H1 (cell line): Measurements from ENCODE around the gene CHRD. TPM values are rescaled to one million over a fixed set of nuclear protein-coding genes. Genes with fewer than 3 reads are reported as not detected.
A peak's percentile ranks its signal among the peaks of the same experiment; 100 is the strongest.

ENCODE experiments used
- CTCF ChIA-PET: fragments of 300-600 bp; sonication (Branson Sonifier 250); formaldehyde crosslinking; loops from one replicate; lab custom pipeline; 2021; ENCODE audit not compliant: partially characterized antibody; lab: Charles Lee
- POLR2A ChIA-PET: fragments of 300-600 bp; sonication (Branson Sonifier 250); formaldehyde crosslinking; loops from one replicate; lab custom pipeline; 2021; ENCODE audit warnings: inconsistent platforms; ENCODE audit not compliant: partially characterized antibody; lab: Charles Lee
- DNase-seq, 2 experiments: peaks; one replicate each; pipeline versions ENCODE4 v3.0.0 to v3.0.0-alpha.2; 2010 to 2022; ENCODE audit warnings: low spot score in 2 of 2, low read depth in 1 of 2, mixed read lengths in 1 of 2
- FAIRE-seq: peaks from 2 replicates; lab custom pipeline; 2011; peaks lifted over from hg19 to GRCh38; lab: Jason Lieb, UNC
- H2AFZ ChIP-seq: 2 replicates; pipeline ENCODE4 v1.8.1; 2012; ENCODE audit warnings: low read length, inconsistent platforms
- H2AK5ac ChIP-seq: 2 replicates; pipeline ENCODE4 v1.6.1; 2013; ENCODE audit warnings: low read depth, low read length
- H2BK120ac ChIP-seq: replicated peaks from 2 replicates; pipeline ENCODE3; 2013; ENCODE audit warnings: low read depth, low read length, inconsistent platforms
- H2BK12ac ChIP-seq: 2 replicates; pipeline ENCODE4 v1.6.1; 2013; ENCODE audit warnings: low read depth, low read length
- H2BK15ac ChIP-seq: 2 replicates; pipeline ENCODE4 v1.6.1; 2013; ENCODE audit warnings: low read length
- H2BK20ac ChIP-seq: 2 replicates; pipeline ENCODE4 v1.6.1; 2013; ENCODE audit warnings: low read length
- H2BK5ac ChIP-seq: 2 replicates; pipeline ENCODE4 v1.6.1; 2013; ENCODE audit warnings: low read depth, low read length
- H3K14ac ChIP-seq: 2 replicates; pipeline ENCODE4 v1.6.1; 2013; ENCODE audit warnings: inconsistent platforms; ENCODE audit not compliant: insufficient read length
- H3K18ac ChIP-seq: 2 replicates; pipeline ENCODE4 v1.6.1; 2013; ENCODE audit warnings: low read length; ENCODE audit errors: extremely low read depth
- H3K23ac ChIP-seq: 2 replicates; pipeline ENCODE4 v1.6.1; 2013; ENCODE audit warnings: inconsistent platforms; ENCODE audit not compliant: insufficient read length
- H3K23me2 ChIP-seq: 2 replicates; pipeline ENCODE4 v1.6.1; 2013; ENCODE audit warnings: low read depth, low read length
- H3K27ac ChIP-seq: 2 replicates; pipeline ENCODE4 v1.6.1; 2011; ENCODE audit warnings: low read depth, low read length, inconsistent platforms
- H3K27me3 ChIP-seq, 4 experiments: replicated peaks in 1 of 4; 1 replicate in 1 of 4; 2 replicates in 3 of 4; pipeline versions ENCODE4 v1.6.1 to v1.8.1; 2011 to 2013; ENCODE audit warnings: low read length in 3 of 4, mild to moderate bottlenecking in 3 of 4, inconsistent platforms in 2 of 4, mixed read lengths in 2 of 4, moderate library complexity in 1 of 4; ENCODE audit not compliant: control insufficient read depth in 3 of 4, insufficient read depth in 3 of 4; ENCODE audit errors: extremely low read depth in 1 of 4
- H3K36me3 ChIP-seq, 4 experiments: 2 replicates each; pipeline versions ENCODE4 v1.6.1 to v1.8.1; 2011 to 2013; ENCODE audit warnings: mild to moderate bottlenecking in 4 of 4, low read length in 3 of 4, moderate library complexity in 2 of 4, control low read depth in 1 of 4, inconsistent platforms in 1 of 4; ENCODE audit not compliant: insufficient read depth in 4 of 4, control insufficient read depth in 2 of 4
- H3K4ac ChIP-seq: replicated peaks from 2 replicates; pipeline ENCODE3; 2013; ENCODE audit warnings: low read length, low read depth, mixed read lengths, inconsistent platforms; ENCODE audit not compliant: insufficient read length
- H3K4me1 ChIP-seq, 4 experiments: replicated peaks in 1 of 4; 1 replicate in 1 of 4; 2 replicates in 3 of 4; pipeline versions ENCODE4 v1.6.1 to v1.8.1; 2011 to 2013; ENCODE audit warnings: low read length in 3 of 4, inconsistent platforms in 2 of 4, mixed read lengths in 1 of 4; ENCODE audit not compliant: insufficient read depth in 4 of 4, control insufficient read depth in 3 of 4
- H3K4me2 ChIP-seq, 2 experiments: 2 replicates each; pipeline versions ENCODE4 v1.6.1 to v1.8.1; 2011 to 2013; ENCODE audit warnings: low read depth in 2 of 2, low read length in 2 of 2, control low read depth in 1 of 2, inconsistent platforms in 1 of 2, mild to moderate bottlenecking in 1 of 2; ENCODE audit not compliant: insufficient read depth in 1 of 2
- H3K4me3 ChIP-seq, 4 experiments: fragments of 200-600, 300-600 bp in 1 of 4; sonication (generic), shearing (Covaris generic), sonication (Bioruptor Twin) in 1 of 4; 2 replicates each; pipeline versions ENCODE4 v1.5.1 to v1.8.1; 2011 to 2016; ENCODE audit warnings: low read length in 4 of 4, low read depth in 3 of 4, control low read depth in 2 of 4, inconsistent platforms in 2 of 4, mild to moderate bottlenecking in 2 of 4, mixed read lengths in 1 of 4, moderate library complexity in 1 of 4; ENCODE audit not compliant: insufficient read depth in 2 of 4; ENCODE audit errors: extremely low read depth in 1 of 4
- H3K56ac ChIP-seq: replicated peaks from 2 replicates; pipeline ENCODE3; 2013; ENCODE audit warnings: low read depth, mild to moderate bottlenecking, mixed read lengths, low read length, inconsistent platforms; ENCODE audit not compliant: insufficient read length
- H3K79me1 ChIP-seq: 2 replicates; pipeline ENCODE4 v1.6.1; 2013; ENCODE audit warnings: low read depth, low read length, control low read depth
- H3K79me2 ChIP-seq, 2 experiments: 2 replicates each; pipeline versions ENCODE4 v1.6.1 to v1.8.1; 2012 to 2013; ENCODE audit warnings: low read length in 2 of 2, mild to moderate bottlenecking in 2 of 2, inconsistent platforms in 1 of 2; ENCODE audit not compliant: insufficient read depth in 2 of 2, control insufficient read depth in 1 of 2
- H3K9ac ChIP-seq, 4 experiments: replicated peaks in 1 of 4; 1 replicate in 1 of 4; 2 replicates in 3 of 4; pipeline versions ENCODE4 v1.6.1 to v1.8.1; 2011 to 2013; ENCODE audit warnings: low read depth in 3 of 4, low read length in 3 of 4, control low read depth in 2 of 4, mild to moderate bottlenecking in 2 of 4, moderate library complexity in 2 of 4, inconsistent platforms in 1 of 4; ENCODE audit errors: extremely low read depth in 1 of 4
- H3K9me3 ChIP-seq, 2 experiments: 2 replicates each; pipeline versions ENCODE4 v1.6.1 to v1.8.1; 2012 to 2013; ENCODE audit warnings: mild to moderate bottlenecking in 2 of 2, moderate library complexity in 2 of 2, control low read depth in 1 of 2, inconsistent platforms in 1 of 2, low read depth in 1 of 2, low read length in 1 of 2, mixed read lengths in 1 of 2; ENCODE audit not compliant: insufficient read depth in 2 of 2
- H4K20me1 ChIP-seq, 2 experiments: replicated peaks in 1 of 2; 2 replicates each; pipeline versions ENCODE3 to v1.8.1; 2011 to 2013; ENCODE audit warnings: inconsistent platforms in 2 of 2, low read length in 2 of 2, mild to moderate bottlenecking in 1 of 2; ENCODE audit not compliant: insufficient read depth in 2 of 2, control insufficient read depth in 1 of 2
- H4K5ac ChIP-seq: 2 replicates; pipeline ENCODE4 v1.6.1; 2013; ENCODE audit warnings: low read length, low read depth, mixed read lengths, inconsistent platforms; ENCODE audit not compliant: insufficient read length
- H4K8ac ChIP-seq: 2 replicates; pipeline ENCODE4 v1.8.0; 2013; ENCODE audit warnings: mild to moderate bottlenecking, moderate library complexity, low read length, inconsistent platforms; ENCODE audit not compliant: insufficient read depth; ENCODE audit errors: extremely low read depth
- H4K91ac ChIP-seq: replicated peaks from 2 replicates; pipeline ENCODE3; 2013; ENCODE audit warnings: low read length, mixed read lengths, inconsistent platforms; ENCODE audit not compliant: insufficient read length
- BCL11A ChIP-seq, 2 experiments: IDR thresholded peaks; one replicate each; pipeline ENCODE4 v1.6.1; 2011; ENCODE audit warnings: low read depth in 2 of 2, low read length in 2 of 2, mild to moderate bottlenecking in 2 of 2
- BRCA1 ChIP-seq: IDR thresholded peaks from 2 replicates; pipeline ENCODE4 v1.6.1; 2012; ENCODE audit warnings: low read depth, low read length, improper control_type of control experiment
- CBX8 ChIP-seq: fragments of 300-800, 300-1000 bp; sonication (generic); IDR thresholded peaks from 2 replicates; pipeline ENCODE4 v1.7.1; 2016; ENCODE audit warnings: low read depth, low read length, borderline replicate concordance
- CTBP2 ChIP-seq: IDR thresholded peaks from 2 replicates; pipeline ENCODE4 v1.7.0; 2011; ENCODE audit warnings: borderline replicate concordance, mild to moderate bottlenecking, moderate library complexity, mixed read lengths, low read length; ENCODE audit not compliant: insufficient read depth, insufficient read length
- CTCF ChIP-seq, 3 experiments: IDR thresholded peaks; 1 replicate in 2 of 3; 2 replicates in 1 of 3; pipeline versions ENCODE4 v1.5.1 to v1.6.1; 2011; ENCODE audit warnings: low read length in 3 of 3, mild to moderate bottlenecking in 3 of 3, inconsistent platforms in 2 of 3, low read depth in 1 of 3, moderate library complexity in 1 of 3; ENCODE audit not compliant: insufficient read depth in 1 of 3; ENCODE audit errors: control extremely low read depth in 1 of 3
- GTF2F1 ChIP-seq: IDR thresholded peaks from 2 replicates; pipeline ENCODE4 v1.6.1; 2012; ENCODE audit warnings: low read depth, low read length, improper control_type of control experiment, borderline replicate concordance
- JUND ChIP-seq: IDR thresholded peaks from 2 replicates; pipeline ENCODE4 v1.6.1; 2011; ENCODE audit warnings: mild to moderate bottlenecking, improper control_type of control experiment, low read length
- KDM5A ChIP-seq: fragments of 200-600 bp; IDR thresholded peaks from 2 replicates; pipeline ENCODE4 v1.7.1; 2012; ENCODE audit warnings: mild to moderate bottlenecking, low read length, inconsistent platforms, mixed read lengths
- ZNF274 ChIP-seq: IDR thresholded peaks from 2 replicates; pipeline ENCODE4 v1.7.0; 2012; ENCODE audit warnings: low read length, borderline replicate concordance; ENCODE audit errors: extremely low read depth
- WGBS, 2 experiments: shearing (Covaris generic) in 1 of 2; methylation state at CpG; one replicate each; pipeline versions ENCODE4 v1.1.6 to v1.1.7; 2013 to 2015; ENCODE audit warnings: low lambda C conversion rate in 2 of 2, mixed read lengths in 2 of 2, inconsistent platforms in 1 of 2, low coverage in 1 of 2, missing lambda C conversion rate in 1 of 2; ENCODE audit not compliant: insufficient replicate concordance in 2 of 2, insufficient coverage in 1 of 2, insufficient read length in 1 of 2; ENCODE audit errors: extremely low coverage in 1 of 2, missing lambda C conversion rate in 1 of 2; 5-methylcytosine and 5-hydroxymethylcytosine counted together
- polyA plus RNA-seq, 7 experiments: library from polyadenylated mRNA; depleted of rRNA in 3 of 7; stranded (reverse) in 5 of 7; unstranded in 2 of 7; fragments of >200 nt in 5 of 7; fragments of 200-250 nt in 2 of 7; gene quantifications; 1 replicate in 5 of 7; 2 replicates in 1 of 7; 4 replicates in 1 of 7; pipeline versions ENCODE4 v1.2.1 to v1.2.3, GENCODE V29; 2011 to 2013; ENCODE audit warnings: missing spikeins in 2 of 7, mixed read lengths in 2 of 7
- total RNA-seq: library from RNA; stranded (reverse); fragmentation: NEBNext Ultra II Directional; extraction: Animal tissue kit (Norgen Biotek cat#: 25700); gene quantifications from 2 replicates; pipeline ENCODE4 v1.2.1, GENCODE V29; 2021

CHRD gene
- total and polyA plus RNA-seq, 2 of the 8 experiments (the other 6 are each of a cell fraction or from before 2014, with no cell fraction given): 0.62 to 0.86 TPM

- POLR2A ChIA-PET: interaction anchor here (0.5 to 2.4 kb wide), 14 partner anchors 8 to 181 kb away, joined by 3 to 15 read pairs (median 4); partner anchors contain the start of genes ABCF3, CLCN2, FAM131A and POLR2H
- no peak overlapping the region for H3K4me2 ChIP-seq
- WGBS, 2 experiments: 85% methylated on average over 22 of the region's 24 CpGs; no CpG with 5 or more reads in 1 of the 2 experiments
These were observed 35.1 kb upstream of the CHRD start for GRCh38 chr3:184344579-184345316.

More at GRCh38 chr3:184344579-184345316, 35.1 kb upstream of the CHRD start:
- H3K27me3 ChIP-seq: no peaks in the 10 kb centered on the region
- H3K4me3 ChIP-seq: no peak overlapping the region
- FAIRE-seq (no peak), DNase-seq (no peak)
- H3K4ac ChIP-seq: no peak overlapping the region
- H3K9me3 ChIP-seq: no peaks in the 10 kb centered on the region
- H2BK15ac ChIP-seq: peak overlapping the region; percentile 46; the same call in 1 of the 2 replicates
- H3K23me2 ChIP-seq: no peaks in the 10 kb centered on the region
- H2BK5ac ChIP-seq: peak overlapping the region; percentile 13; the same call in 1 of the 2 replicates
- no peak overlapping the region for H2AK5ac ChIP-seq
- peaks cover 0 to 16% (median 1%) of the 10 kb centered on the region in 4 experiments; a peak in 6 of 8 replicates for H3K36me3 ChIP-seq
- H2BK120ac ChIP-seq: no peak overlapping the region
- H3K79me2 ChIP-seq: no peaks in the 10 kb centered on the region; a peak in 1 of 4 replicates
- TF ChIP-seq BRCA1 (no peak), CTBP2 (no peak), GTF2F1 (no peak), BCL11A (IDR thresholded peaks at IDR 0.05; ENCODE audit: low read depth in 2 of 2, low read length in 2 of 2) (no peak), ZNF274 (no peak), KDM5A (no peak), CBX8 (no peak), CTCF (IDR thresholded peaks at IDR 0.05; ENCODE audit: control extremely low read depth in 1 of 3, insufficient read depth in 1 of 3, low read depth in 1 of 3, low read length in 3 of 3) (no peak), JUND (no peak)
- TF ChIP-seq, all 59 proteins: peak for 0
- no peak overlapping the region for H2AFZ ChIP-seq
- H2BK12ac ChIP-seq: no peak overlapping the region
- no peaks in the 10 kb centered on the region; the same call in 1 of the 2 replicates for H3K79me1 ChIP-seq
- no peak overlapping the region for H3K23ac ChIP-seq
- peaks cover 4 to 18% of the 10 kb centered on the region in 2 experiments for H4K20me1 ChIP-seq
- no peak overlapping the region for H4K91ac ChIP-seq
- no peak overlapping the region for H4K5ac ChIP-seq
- H3K18ac ChIP-seq: no peak overlapping the region
- H3K27ac ChIP-seq: no peak overlapping the region
- no peak overlapping the region for H2BK20ac ChIP-seq
- CTCF ChIA-PET: interaction anchor here (1.0 to 7.4 kb wide), 9 partner anchors 8 to 195 kb away, joined by 3 to 49 read pairs (median 6); partner anchors contain the start of gene FAM131A
- H3K14ac ChIP-seq: no peak overlapping the region
- H3K9ac ChIP-seq: 0 out of 7 replicates have a peak overlapping the region, but pooled peaks of 1 of the 4 experiments have one; percentile 17
- no peak overlapping the region; the same call in 1 of the 2 replicates for H4K8ac ChIP-seq
- H3K56ac ChIP-seq: no peak overlapping the region
- peaks cover 0 to 10% (median 7%) of the 10 kb centered on the region in 4 experiments; a peak in 6 of 7 replicates for H3K4me1 ChIP-seq
